Measurements from ENCODE around the gene MRM1. TPM values are rescaled to one million over a fixed set of nuclear protein-coding genes. Genes with fewer than 3 reads are reported as not detected.

Gene MRM1
- polyA plus RNA-seq, 1 donor from 2014 or later: 10.1 TPM

DNA sequence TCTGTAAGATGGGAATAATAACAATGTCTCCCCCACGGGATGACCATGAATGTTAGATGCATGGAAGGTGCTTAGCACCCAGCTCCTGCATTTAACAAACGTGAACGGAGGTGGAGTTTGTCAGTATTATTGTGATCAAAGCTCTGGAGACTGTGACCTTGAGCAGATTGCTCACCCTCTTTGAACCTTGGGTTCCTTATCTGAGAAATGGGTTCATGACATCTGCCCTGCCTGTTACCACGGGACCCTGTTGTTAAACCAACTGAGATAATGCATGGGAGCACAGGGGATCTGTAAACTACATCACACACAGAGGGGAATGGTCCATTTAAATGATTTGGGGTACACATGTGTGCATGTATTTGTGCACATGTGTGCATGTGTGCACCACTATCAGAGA lies 29.6 kb downstream of the MRM1 start:
- Mint-ChIP-seq H3K36me3 (no peaks in the 10 kb centered on the region), H3K27me3 (peaks cover 32% of the 10 kb centered on the region), H3K9me3 (no peaks in the 10 kb centered on the region), H3K4me1 (peaks cover 0 to 2% (median 0%) of the 10 kb centered on the region in 3 donors), H3K27ac (no peak overlapping the region), H3K4me3 (no peak overlapping the region)

DNA sequence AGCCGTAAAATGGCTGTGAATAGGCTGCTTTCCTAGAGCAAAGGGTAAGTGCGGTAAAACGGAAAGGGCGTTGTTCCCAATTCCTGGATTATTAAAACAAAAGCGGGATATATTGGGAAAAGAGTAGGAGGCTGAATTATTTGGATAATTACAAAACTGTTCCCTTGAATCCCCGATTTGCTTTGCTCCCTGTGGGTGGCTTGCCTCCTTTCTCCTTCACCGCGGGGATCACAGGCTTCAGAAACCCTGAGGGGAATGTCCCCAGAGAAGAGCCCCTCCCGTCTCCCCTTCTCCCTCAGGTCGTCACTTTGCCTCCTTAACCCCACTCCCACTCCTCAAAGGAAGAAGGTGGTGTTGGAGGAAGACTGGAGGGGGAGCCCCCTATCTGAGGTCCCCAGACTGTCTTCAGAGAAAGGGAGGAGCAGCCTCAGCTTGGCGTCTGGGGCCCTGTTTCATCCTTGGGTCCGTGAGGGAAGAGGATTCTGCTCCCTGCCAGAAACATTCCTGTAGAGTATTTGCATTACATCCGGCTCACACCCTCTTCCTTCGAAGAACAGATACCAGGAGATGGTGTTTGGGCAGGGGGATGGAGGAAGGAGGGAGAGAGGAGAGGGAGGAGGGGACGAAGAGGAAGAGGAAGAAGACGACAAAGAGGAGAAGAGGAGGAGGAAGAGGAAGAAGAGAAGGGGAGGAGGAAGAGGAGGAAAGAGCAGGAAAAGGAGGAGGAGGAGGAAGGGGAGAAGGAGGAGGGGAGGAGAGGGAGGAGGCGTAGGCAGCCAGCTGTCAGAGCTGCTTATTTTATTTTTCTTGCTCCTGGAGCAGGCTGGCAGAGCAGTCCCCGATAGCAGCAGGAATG lies 31.8 kb downstream of the MRM1 start:
- Mint-ChIP-seq H3K27me3 (peaks cover 33% of the 10 kb centered on the region), H3K4me1 (peaks cover 0 to 2% (median 0%) of the 10 kb centered on the region in 3 donors), H3K36me3 (peaks cover 3% of the 10 kb centered on the region), H3K27ac (no peak overlapping the region), H3K4me3 (peak overlapping the region in 1 of 4 donors; percentile 76), H3K9me3 (no peaks in the 10 kb centered on the region)

DNA sequence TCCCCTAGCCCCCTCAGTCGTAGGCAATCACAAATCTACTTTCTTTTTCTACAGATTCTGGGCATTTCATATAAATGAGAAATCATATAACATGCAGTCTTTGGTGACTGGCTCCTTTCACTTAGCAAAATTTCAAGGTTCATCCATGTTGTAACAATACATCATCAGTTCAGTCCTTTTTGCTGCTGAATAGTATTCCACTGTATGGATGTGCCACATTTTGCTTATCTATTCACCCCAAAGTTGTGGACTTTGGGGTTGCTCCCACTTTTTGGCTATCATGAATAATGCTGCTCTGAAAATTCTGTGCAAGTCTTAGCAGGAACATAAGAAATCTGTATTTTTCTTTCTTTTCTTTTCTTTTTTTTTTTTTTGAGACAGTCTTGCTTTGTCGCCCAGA lies 39.0 kb downstream of the MRM1 start:
- Mint-ChIP-seq H3K27ac (no peak overlapping the region), H3K4me3 (no peak overlapping the region), H3K9me3 (no peaks in the 10 kb centered on the region), H3K36me3 (peaks cover 3% of the 10 kb centered on the region), H3K4me1 (peaks cover 3 to 7% (median 4%) of the 10 kb centered on the region in 3 donors), H3K27me3 (peaks cover 50% of the 10 kb centered on the region)

DNA sequence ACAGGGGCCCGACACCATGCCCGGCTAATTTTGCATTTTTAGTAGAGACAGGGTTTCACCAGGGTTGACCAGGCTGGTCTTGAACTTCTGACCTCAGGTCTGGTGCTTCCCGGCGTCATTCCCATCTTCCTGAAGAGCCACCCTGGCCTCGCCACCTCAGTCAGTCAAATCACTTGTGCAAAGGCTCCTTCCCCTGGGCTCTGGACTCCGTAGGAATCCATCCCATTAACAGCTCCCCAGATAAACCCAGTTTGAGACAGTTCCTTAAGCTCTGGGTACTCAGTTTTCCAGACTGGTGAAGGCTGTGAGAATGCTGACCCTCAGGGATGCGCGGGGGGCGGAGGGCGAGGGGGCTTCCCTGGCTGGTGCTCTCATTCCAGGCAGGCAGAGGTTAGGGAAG lies 39.5 kb downstream of the MRM1 start:
- peaks cover 50% of the 10 kb centered on the region for H3K27me3 Mint-ChIP-seq
- peak overlapping the region in 1 of 3 donors; percentile 32 for H3K27ac Mint-ChIP-seq
- H3K4me3 Mint-ChIP-seq: no peak overlapping the region
- peaks cover 3% of the 10 kb centered on the region for H3K36me3 Mint-ChIP-seq
- H3K9me3 Mint-ChIP-seq: no peaks in the 10 kb centered on the region
- peaks cover 3 to 7% (median 4%) of the 10 kb centered on the region in 3 donors for H3K4me1 Mint-ChIP-seq

DNA sequence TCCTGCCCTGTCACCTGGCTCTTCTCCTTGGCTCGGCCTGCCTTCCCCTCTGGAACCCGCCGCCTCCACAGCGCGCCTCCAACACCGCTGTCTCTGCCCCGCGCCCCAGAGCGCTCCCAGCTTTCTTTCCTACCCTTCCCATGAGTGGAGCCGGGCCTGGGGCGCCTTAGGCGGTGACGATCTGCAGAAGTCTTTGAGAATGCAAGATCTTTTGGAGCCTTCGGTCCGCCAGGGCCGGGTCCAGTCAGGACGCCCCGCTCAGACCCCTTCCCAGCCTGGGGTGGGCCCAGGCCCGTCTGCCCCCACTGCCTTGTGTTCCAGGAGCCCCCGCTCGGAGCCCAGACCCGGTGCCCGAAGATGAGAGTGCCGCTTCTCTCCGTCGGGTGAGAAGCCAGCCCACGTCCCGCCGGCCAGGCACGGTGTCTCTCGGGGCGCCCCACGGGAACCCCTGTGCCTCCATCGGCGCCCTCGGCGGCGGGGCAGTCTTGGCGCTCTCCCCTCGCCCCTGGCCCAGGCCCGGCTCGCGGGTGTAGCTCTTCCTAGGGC lies 40.0 kb downstream of the MRM1 start:
- H3K27ac Mint-ChIP-seq: no peak overlapping the region
- peaks cover 2% of the 10 kb centered on the region for H3K36me3 Mint-ChIP-seq
- H3K9me3 Mint-ChIP-seq: no peaks in the 10 kb centered on the region
- H3K4me1 Mint-ChIP-seq: peaks cover 3 to 7% (median 4%) of the 10 kb centered on the region in 3 donors
- H3K4me3 Mint-ChIP-seq: no peak overlapping the region
- H3K27me3 Mint-ChIP-seq: peaks cover 56% of the 10 kb centered on the region

DNA sequence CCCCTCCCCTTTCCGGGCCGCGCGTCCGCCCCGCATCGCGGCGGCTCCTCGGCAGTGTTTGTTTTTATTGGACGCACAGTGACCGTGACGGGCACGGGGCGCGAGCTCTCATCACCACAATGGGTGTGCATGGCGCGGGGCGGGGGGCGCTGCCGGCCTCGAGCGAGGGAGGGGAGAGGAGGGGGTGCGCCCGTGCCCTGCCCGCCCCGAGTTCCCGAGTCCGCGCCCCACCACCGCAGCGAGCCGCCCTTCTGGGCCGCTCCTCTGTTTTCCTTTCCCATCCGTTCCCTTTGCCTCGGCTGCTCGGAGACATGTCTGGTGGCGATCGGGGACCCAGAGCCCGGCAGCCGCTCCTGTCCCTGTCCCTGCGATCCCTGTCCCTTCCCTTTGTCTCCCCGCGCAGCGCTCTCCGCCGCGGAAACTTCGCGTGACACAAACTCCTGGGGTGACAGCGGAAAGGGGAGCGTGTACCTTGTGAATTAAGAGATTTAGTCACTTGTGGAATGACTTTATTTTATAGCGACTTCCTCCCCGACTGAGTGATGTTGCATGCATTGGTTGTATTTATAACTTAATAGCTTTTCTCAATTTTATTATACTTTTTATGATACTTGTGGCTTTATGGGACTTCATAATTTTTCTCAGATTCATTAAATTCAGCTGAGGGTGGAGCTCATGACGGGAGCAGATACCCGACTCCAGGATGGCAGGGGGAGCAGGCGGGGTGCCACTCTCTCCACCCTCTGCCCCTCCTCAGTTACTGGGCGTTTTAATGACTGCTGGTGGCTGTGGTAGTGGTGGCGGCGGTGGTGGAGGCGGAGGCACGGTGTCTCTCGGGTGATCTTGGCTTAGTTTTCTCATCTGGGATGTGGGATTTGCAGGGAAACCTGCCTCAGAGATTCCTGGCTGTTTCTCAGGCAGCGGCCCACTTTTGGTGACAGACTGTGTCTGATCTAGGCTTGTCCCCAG lies 40.8 kb downstream of the MRM1 start:
- H3K27ac Mint-ChIP-seq: no peak overlapping the region
- no peaks in the 10 kb centered on the region for H3K36me3 Mint-ChIP-seq
- H3K9me3 Mint-ChIP-seq: no peaks in the 10 kb centered on the region
- peak overlapping the region in 2 of 4 donors; percentile 16 to 76 for H3K4me3 Mint-ChIP-seq
- H3K4me1 Mint-ChIP-seq: peaks cover 3 to 7% (median 4%) of the 10 kb centered on the region in 3 donors
- peaks cover 59% of the 10 kb centered on the region for H3K27me3 Mint-ChIP-seq

DNA sequence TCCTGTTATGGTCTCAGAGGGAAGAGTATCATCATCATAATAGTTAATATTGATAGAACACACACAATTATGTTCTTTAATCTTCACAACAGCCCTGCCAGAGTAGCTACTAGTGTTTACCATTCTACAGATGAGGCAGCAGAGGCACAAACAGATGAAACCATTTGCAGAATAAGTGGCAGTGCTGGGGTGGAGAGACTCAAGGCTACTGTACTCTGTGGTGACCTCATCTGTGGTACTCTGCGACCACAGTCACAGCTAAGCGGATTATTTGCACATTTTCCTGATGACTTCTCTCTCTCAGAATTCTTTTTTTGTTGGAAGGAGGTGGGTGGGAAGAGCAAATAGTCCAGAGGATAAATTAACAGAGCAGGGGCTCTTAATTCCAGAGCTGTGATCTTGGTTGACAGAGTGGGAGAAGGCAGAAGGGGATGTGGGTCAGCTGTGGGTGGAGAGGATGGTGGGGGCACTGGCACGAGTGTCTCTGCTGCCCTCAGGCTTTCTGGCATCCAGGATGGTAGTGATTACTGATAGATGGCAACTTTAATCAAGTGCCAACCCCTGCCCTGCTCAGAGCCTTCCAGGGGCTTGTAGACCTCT lies 41.8 kb downstream of the MRM1 start:
- Mint-ChIP-seq H3K9me3 (no peaks in the 10 kb centered on the region), H3K4me3 (peak overlapping the region in 1 of 4 donors; percentile 36), H3K27me3 (peaks cover 61% of the 10 kb centered on the region), H3K36me3 (no peaks in the 10 kb centered on the region), H3K4me1 (peaks cover 3 to 7% (median 4%) of the 10 kb centered on the region in 3 donors), H3K27ac (no peak overlapping the region)

DNA sequence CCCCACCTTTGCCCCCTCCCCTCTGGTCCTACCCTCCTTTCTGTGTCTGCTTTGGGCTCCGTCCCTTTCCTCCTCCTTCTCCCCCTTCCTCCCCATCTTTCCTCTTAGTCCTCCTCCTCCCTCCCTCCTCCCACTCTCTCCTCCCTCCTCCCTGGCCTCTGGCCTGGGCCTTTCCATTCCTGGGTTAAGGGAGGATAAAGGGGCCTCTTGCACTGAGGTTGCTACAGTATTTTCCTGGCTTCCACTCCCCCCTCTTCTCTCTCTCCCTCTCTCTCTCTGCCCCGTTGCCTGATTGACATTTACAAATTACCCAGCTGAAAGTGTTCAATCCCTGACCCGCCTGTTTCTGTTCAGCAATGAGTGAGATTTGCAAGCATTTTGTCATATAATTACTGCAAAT lies 44.0 kb downstream of the MRM1 start:
- Mint-ChIP-seq H3K4me3 (no peak overlapping the region), H3K4me1 (peaks cover 3 to 7% (median 4%) of the 10 kb centered on the region in 3 donors), H3K27me3 (peaks cover 60% of the 10 kb centered on the region), H3K27ac (no peak overlapping the region), H3K9me3 (no peaks in the 10 kb centered on the region), H3K36me3 (no peaks in the 10 kb centered on the region)

DNA sequence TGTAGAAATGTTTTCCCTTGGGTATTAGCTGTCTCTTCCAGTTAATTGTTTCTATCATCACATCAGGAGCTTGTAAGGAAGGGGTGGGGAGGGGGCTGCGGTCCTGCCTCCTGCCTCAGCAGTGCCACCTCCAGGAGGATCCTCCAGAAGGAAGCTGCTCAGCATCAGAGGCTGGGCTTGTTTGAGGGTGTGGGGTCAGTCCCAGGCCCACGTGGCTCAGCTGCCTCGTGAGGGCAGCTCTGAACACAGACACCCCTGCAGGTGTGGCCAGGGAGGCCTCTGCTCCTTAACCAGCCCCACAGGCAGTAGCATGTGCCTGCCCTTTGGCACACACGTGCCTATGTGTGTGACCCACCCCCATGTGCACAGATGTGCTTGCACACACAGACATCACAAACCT lies 46.3 kb downstream of the MRM1 start:
- Mint-ChIP-seq H3K27ac (no peak overlapping the region), H3K4me1 (peaks cover 0 to 2% (median 0%) of the 10 kb centered on the region in 3 donors), H3K9me3 (no peaks in the 10 kb centered on the region), H3K27me3 (peaks cover 58% of the 10 kb centered on the region), H3K36me3 (no peaks in the 10 kb centered on the region), H3K4me3 (no peak overlapping the region)

DNA sequence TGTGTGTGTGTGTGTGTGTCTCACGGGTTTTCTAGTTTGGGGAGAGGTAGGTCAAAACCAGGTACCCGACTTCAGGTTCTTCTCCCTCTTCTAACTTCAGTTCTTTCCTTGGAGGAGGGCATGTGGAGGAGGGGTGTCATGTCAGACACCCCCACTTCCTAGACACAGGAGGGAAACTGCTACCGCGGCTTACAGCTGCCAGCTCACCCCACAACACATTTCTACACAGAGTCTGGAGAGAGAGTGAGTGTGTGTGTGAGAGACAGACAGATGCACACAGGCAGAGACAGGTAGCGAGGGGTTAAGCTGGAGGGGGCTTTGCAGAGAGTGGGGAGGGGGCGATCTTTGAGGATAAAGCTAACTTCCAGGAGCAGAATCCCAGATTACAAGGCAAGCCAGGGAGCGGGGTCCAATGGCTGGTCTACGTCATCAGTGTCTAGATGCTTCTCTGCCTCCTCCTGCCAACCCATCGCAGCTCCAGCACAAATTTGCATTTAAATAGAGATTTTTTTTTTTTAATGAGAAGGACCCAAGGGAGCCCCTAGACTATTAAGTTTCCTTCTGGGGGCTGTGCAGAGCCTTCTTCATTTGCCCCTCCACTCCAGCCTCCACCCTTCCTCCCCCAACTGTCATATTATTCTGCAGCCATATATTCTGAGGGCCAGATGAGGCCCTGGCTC lies 48.9 kb downstream of the MRM1 start:
- H3K9me3 Mint-ChIP-seq: peaks cover 0 to 2% (median 0%) of the 10 kb centered on the region in 3 donors
- H3K4me3 Mint-ChIP-seq: no peak overlapping the region
- peaks cover 3% of the 10 kb centered on the region for H3K36me3 Mint-ChIP-seq
- H3K27me3 Mint-ChIP-seq: peaks cover 47% of the 10 kb centered on the region
- peaks cover 0 to under 1% (median 0%) of the 10 kb centered on the region in 3 donors for H3K4me1 Mint-ChIP-seq
- no peak overlapping the region for H3K27ac Mint-ChIP-seq

DNA sequence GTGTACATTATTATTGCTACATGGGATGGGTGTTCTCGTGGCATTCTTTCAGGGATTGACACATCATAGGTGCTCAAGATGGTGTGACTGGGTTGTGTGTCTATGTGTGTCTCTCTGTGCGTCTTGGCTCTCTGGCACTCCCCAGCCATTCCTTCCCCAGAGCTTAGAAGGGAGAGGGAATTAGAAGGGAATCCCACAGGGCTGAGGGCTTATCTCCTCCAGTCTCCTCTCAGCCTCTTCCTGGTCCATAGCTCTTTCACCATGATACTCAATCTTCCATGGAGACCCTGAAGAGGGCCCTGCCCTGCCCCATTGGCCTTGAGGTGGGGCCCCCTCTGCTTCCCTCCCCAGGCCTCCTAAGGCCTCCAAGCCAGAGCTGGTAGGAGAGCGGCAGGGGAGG lies 52.0 kb downstream of the MRM1 start:
- peaks cover 53% of the 10 kb centered on the region for H3K27me3 Mint-ChIP-seq
- peaks cover 5% of the 10 kb centered on the region for H3K36me3 Mint-ChIP-seq
- H3K9me3 Mint-ChIP-seq: peaks cover 0 to 2% (median 0%) of the 10 kb centered on the region in 3 donors
- H3K4me1 Mint-ChIP-seq: peaks cover 0 to 5% (median 4%) of the 10 kb centered on the region in 3 donors
- no peak overlapping the region for H3K27ac Mint-ChIP-seq
- no peak overlapping the region for H3K4me3 Mint-ChIP-seq

DNA sequence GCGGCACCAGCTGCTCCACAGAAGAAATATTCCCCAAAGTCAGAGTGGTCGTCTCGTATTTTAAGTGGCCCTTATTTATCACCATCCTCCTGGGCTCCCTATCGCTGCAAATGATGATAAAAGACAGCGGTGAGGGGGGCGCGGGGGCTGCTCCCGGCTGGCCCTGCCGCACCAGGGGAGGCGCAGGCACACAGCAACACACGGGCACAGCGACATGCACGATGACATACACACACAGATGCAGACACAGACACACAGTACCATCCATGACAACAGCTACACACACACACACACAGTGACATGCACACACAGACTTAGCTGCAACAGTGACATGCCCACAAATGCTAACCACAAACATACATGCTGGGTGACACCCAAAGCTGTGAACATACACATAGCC lies 52.5 kb downstream of the MRM1 start:
- H3K4me3 Mint-ChIP-seq: no peak overlapping the region
- no peak overlapping the region for H3K27ac Mint-ChIP-seq
- H3K36me3 Mint-ChIP-seq: peaks cover 5% of the 10 kb centered on the region
- peaks cover 0 to 2% (median 0%) of the 10 kb centered on the region in 3 donors for H3K9me3 Mint-ChIP-seq
- peaks cover 0 to 5% (median 4%) of the 10 kb centered on the region in 3 donors for H3K4me1 Mint-ChIP-seq
- peaks cover 57% of the 10 kb centered on the region for H3K27me3 Mint-ChIP-seq

DNA sequence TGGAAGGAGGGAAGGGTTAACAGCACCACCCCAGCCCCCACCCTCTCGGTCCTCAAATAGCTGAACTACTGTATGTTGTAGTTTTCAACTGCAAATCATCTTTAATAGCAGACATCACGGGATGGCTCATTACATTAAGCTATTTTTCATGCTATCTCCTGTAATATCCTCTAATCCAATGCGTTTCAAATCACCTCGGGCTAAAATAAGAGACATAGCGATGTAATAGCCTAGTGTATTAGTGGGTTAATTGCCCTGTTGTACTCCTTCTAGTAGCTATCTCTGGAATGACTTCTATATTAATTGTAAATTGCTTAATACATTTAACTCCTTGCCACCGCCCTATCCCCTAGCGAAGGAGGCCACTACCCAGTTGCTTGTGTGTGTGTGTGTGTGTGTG lies 54.3 kb downstream of the MRM1 start:
- no peak overlapping the region for H3K27ac Mint-ChIP-seq
- peaks cover 54% of the 10 kb centered on the region for H3K27me3 Mint-ChIP-seq
- H3K9me3 Mint-ChIP-seq: peaks cover 0 to 2% (median 0%) of the 10 kb centered on the region in 3 donors
- peaks cover 0 to 5% (median 4%) of the 10 kb centered on the region in 3 donors for H3K4me1 Mint-ChIP-seq
- H3K36me3 Mint-ChIP-seq: peaks cover 5% of the 10 kb centered on the region
- H3K4me3 Mint-ChIP-seq: no peak overlapping the region

DNA sequence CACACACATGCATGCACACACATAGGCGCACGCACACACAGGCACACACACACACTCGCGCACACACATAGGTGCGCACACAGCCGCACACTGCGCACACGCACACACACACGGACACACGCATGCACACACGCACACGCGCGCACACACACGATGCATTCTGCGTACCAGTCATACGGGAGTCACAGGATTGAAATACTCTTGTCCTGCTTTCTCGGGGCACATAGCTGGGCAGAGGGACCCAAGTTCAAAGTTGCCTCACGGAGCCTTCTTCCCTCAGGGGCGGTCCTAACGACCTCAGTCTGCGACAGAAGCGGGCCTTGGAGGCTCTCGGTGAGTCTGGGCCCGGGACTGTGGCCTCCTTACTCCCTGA lies 56.0 kb downstream of the MRM1 start:
- peaks cover 0 to 2% (median 0%) of the 10 kb centered on the region in 3 donors for H3K9me3 Mint-ChIP-seq
- no peak overlapping the region for H3K27ac Mint-ChIP-seq
- peaks cover 47% of the 10 kb centered on the region for H3K27me3 Mint-ChIP-seq
- H3K4me1 Mint-ChIP-seq: peaks cover 0 to 5% (median 4%) of the 10 kb centered on the region in 3 donors
- peak overlapping the region in 2 of 4 donors; percentile 81 to 83 for H3K4me3 Mint-ChIP-seq
- peaks cover 5% of the 10 kb centered on the region for H3K36me3 Mint-ChIP-seq
